ENCODE data around the gene KRTAP2-2. TPM values are rescaled to one million over a fixed set of nuclear protein-coding genes. Genes with fewer than 3 reads are reported as not detected.

KRTAP2-2 gene
- total and polyA plus RNA-seq, 10 of the 15 experiments (the other 5 are each of a cell fraction or from before 2014, with no cell fraction given): not detected

DNA sequence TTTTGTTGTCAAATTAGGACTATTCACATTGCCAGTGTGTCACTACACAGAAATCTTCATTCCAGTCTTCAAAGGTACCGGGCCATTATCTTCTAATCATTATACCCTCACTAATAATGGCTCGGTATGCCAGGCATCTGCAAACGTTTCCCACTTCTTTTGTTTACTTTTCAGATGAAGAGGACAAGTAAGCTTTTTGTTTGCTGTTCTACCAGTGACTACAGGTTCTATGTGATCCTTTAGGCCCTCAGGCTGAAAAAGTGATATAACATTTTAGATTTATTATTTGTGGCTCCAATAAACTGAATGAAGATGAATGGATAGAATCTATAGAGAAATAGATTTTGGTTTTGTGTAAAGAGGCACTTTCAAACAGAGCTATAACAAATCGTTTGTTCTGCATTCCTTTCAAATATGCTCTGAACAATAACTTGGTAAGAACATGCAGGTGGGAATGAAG is 45.7 kb downstream of the KRTAP2-2 start:
- Histone ChIP-seq H3K4me3 (no peak overlapping the region), H3K79me2 (ENCODE audit: control insufficient read depth, insufficient read depth, low read length) (no peaks in the 10 kb centered on the region), H3K36me3 (ENCODE audit: control insufficient read depth in 2 of 2, insufficient read depth in 2 of 2, low read length in 1 of 2) (no peaks in the 10 kb centered on the region), H3K4me2 (ENCODE audit: control insufficient read depth, insufficient read depth) (no peak overlapping the region), H3K9ac (ENCODE audit: control insufficient read depth, insufficient read depth, low read length) (no peak overlapping the region), H3K4me1 (ENCODE audit: control insufficient read depth, insufficient read depth, low read length) (no peaks in the 10 kb centered on the region), H3K9me3 (replicated peaks; ENCODE audit: control insufficient read depth, insufficient read depth, low read length) (no peaks in the 10 kb centered on the region), H4K20me1 (ENCODE audit: control insufficient read depth, insufficient read depth) (no peaks in the 10 kb centered on the region), H3K27ac (ENCODE audit: control insufficient read depth, insufficient read depth) (no peak overlapping the region), H3K27me3 (replicated peaks in 1 of 2; ENCODE audit: control insufficient read depth in 2 of 2, insufficient read depth in 2 of 2, low read length in 1 of 2) (peaks cover 0 to 3% of the 10 kb centered on the region in 2 experiments; a peak in 2 of 4 replicates), H2AFZ (ENCODE audit: control insufficient read depth, low read depth, low read length) (no peak overlapping the region)
- ChIA-PET SMC1A (ENCODE audit: uncharacterized antibody, unreplicated experiment) (no interaction called here), RAD21 (ENCODE audit: unreplicated experiment) (no interaction called here), CTCF (interaction anchor here (0.8 kb wide), 1 partner anchor 45 kb away, joined by 3 read pairs; no protein-coding TSS in a partner anchor), POLR2A (no interaction called here)
- DNase-seq (ENCODE audit: low read depth, low spot score): no peak
- ATAC-seq: no peak
- TF ChIP-seq, protein P1, sequence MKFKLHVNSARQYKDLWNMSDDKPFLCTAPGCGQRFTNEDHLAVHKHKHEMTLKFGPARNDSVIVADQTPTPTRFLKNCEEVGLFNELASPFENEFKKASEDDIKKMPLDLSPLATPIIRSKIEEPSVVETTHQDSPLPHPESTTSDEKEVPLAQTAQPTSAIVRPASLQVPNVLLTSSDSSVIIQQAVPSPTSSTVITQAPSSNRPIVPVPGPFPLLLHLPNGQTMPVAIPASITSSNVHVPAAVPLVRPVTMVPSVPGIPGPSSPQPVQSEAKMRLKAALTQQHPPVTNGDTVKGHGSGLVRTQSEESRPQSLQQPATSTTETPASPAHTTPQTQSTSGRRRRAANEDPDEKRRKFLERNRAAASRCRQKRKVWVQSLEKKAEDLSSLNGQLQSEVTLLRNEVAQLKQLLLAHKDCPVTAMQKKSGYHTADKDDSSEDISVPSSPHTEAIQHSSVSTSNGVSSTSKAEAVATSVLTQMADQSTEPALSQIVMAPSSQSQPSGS (IDR thresholded peaks at IDR 0.05; ENCODE audit: low read length): no peak
- TF ChIP-seq MTA2 (IDR thresholded peaks at IDR 0.05; ENCODE audit: low read depth): no peak
- no peak for TF ChIP-seq CBX5 (IDR thresholded peaks at IDR 0.05; ENCODE audit: low read depth)
- TF ChIP-seq, protein P2, sequence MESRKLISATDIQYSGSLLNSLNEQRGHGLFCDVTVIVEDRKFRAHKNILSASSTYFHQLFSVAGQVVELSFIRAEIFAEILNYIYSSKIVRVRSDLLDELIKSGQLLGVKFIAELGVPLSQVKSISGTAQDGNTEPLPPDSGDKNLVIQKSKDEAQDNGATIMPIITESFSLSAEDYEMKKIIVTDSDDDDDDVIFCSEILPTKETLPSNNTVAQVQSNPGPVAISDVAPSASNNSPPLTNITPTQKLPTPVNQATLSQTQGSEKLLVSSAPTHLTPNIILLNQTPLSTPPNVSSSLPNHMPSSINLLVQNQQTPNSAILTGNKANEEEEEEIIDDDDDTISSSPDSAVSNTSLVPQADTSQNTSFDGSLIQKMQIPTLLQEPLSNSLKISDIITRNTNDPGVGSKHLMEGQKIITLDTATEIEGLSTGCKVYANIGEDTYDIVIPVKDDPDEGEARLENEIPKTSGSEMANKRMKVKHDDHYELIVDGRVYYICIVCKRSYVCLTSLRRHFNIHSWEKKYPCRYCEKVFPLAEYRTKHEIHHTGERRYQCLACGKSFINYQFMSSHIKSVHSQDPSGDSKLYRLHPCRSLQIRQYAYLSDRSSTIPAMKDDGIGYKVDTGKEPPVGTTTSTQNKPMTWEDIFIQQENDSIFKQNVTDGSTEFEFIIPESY (IDR thresholded peaks at IDR 0.05): no peak
- no peak for TF ChIP-seq IKZF2 (IDR thresholded peaks at IDR 0.05)
- TF ChIP-seq BRCA1 (IDR thresholded peaks at IDR 0.05; ENCODE audit: low read depth, low read length): no peak
- no peak for TF ChIP-seq HDAC2 (IDR thresholded peaks at IDR 0.05)
- no peak for TF ChIP-seq MTA3 (IDR thresholded peaks at IDR 0.05; ENCODE audit: borderline replicate concordance, low read length)
- TF ChIP-seq BHLHE40 (IDR thresholded peaks at IDR 0.05; ENCODE audit: borderline replicate concordance in 1 of 2, low read depth in 2 of 2, low read length in 1 of 2): no peak
- TF ChIP-seq, protein P3, sequence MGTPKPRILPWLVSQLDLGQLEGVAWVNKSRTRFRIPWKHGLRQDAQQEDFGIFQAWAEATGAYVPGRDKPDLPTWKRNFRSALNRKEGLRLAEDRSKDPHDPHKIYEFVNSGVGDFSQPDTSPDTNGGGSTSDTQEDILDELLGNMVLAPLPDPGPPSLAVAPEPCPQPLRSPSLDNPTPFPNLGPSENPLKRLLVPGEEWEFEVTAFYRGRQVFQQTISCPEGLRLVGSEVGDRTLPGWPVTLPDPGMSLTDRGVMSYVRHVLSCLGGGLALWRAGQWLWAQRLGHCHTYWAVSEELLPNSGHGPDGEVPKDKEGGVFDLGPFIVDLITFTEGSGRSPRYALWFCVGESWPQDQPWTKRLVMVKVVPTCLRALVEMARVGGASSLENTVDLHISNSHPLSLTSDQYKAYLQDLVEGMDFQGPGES (IDR thresholded peaks at IDR 0.05): no peak
- TF ChIP-seq CHD2 (IDR thresholded peaks at IDR 0.05; ENCODE audit: borderline replicate concordance, low read depth, low read length): no peak
- no peak for TF ChIP-seq RAD21 (IDR thresholded peaks at IDR 0.05; ENCODE audit: insufficient read depth, low read depth, low read length)
- TF ChIP-seq BMI1 (IDR thresholded peaks at IDR 0.05; ENCODE audit: borderline replicate concordance): no peak
- TF ChIP-seq EED (IDR thresholded peaks at IDR 0.05; ENCODE audit: low read depth): no peak
- TF ChIP-seq, protein P4, sequence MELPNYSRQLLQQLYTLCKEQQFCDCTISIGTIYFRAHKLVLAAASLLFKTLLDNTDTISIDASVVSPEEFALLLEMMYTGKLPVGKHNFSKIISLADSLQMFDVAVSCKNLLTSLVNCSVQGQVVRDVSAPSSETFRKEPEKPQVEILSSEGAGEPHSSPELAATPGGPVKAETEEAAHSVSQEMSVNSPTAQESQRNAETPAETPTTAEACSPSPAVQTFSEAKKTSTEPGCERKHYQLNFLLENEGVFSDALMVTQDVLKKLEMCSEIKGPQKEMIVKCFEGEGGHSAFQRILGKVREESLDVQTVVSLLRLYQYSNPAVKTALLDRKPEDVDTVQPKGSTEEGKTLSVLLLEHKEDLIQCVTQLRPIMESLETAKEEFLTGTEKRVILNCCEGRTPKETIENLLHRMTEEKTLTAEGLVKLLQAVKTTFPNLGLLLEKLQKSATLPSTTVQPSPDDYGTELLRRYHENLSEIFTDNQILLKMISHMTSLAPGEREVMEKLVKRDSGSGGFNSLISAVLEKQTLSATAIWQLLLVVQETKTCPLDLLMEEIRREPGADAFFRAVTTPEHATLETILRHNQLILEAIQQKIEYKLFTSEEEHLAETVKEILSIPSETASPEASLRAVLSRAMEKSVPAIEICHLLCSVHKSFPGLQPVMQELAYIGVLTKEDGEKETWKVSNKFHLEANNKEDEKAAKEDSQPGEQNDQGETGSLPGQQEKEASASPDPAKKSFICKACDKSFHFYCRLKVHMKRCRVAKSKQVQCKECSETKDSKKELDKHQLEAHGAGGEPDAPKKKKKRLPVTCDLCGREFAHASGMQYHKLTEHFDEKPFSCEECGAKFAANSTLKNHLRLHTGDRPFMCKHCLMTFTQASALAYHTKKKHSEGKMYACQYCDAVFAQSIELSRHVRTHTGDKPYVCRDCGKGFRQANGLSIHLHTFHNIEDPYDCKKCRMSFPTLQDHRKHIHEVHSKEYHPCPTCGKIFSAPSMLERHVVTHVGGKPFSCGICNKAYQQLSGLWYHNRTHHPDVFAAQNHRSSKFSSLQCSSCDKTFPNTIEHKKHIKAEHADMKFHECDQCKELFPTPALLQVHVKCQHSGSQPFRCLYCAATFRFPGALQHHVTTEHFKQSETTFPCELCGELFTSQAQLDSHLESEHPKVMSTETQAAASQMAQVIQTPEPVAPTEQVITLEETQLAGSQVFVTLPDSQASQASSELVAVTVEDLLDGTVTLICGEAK (IDR thresholded peaks at IDR 0.05; ENCODE audit: borderline replicate concordance): no peak
- no peak for TF ChIP-seq GABPA (IDR thresholded peaks at IDR 0.05; ENCODE audit: low read depth)
- no peak for TF ChIP-seq SP1 (IDR thresholded peaks at IDR 0.05; ENCODE audit: low read depth, low read length)
- no peak for TF ChIP-seq POLR2AphosphoS2 (IDR thresholded peaks at IDR 0.05; ENCODE audit: low read depth, low read length)
- TF ChIP-seq HDGF (IDR thresholded peaks at IDR 0.05): no peak
- in situ Hi-C loops (cut with MboI): no loop called here
- BruUV-seq (replicated peaks): no TSS peak
- 4% methylated on average over 4 of the region's 4 CpGs for WGBS (ENCODE audit: insufficient coverage, insufficient replicate concordance, low lambda C conversion rate, missing lambda C conversion rate)
- no peak for FAIRE-seq
- intact Hi-C loops (cut with micrococcal nuclease; ENCODE audit: unreplicated experiment): no loop called here

Data from GM12878 (cell line).